H9 (cell line): ENCODE measurements around the gene GNAT3. TPM values are rescaled to one million over a fixed set of nuclear protein-coding genes. Genes with fewer than 3 reads are reported as not detected.

Experiments
- DNase-seq: peaks from one replicate; pipeline ENCODE4 v3.0.0-alpha.2; 2017
- H2AFZ ChIP-seq: one replicate; pipeline ENCODE4 v1.6.1; 2013; ENCODE audit warnings: mild to moderate bottlenecking, low read length, control low read depth, moderate library complexity
- H2AK5ac ChIP-seq: 2 replicates; pipeline ENCODE4 v1.6.1; 2013; ENCODE audit warnings: low read length, control low read depth, mixed read lengths; ENCODE audit not compliant: insufficient read length
- H2BK120ac ChIP-seq: one replicate; pipeline ENCODE4 v1.6.1; 2013; ENCODE audit warnings: low read depth, mild to moderate bottlenecking, low read length, control low read depth, inconsistent platforms; ENCODE audit not compliant: poor library complexity, severe bottlenecking
- H2BK12ac ChIP-seq: 2 replicates; pipeline ENCODE4 v1.6.1; 2013; ENCODE audit warnings: low read length, control low read depth, mixed read lengths, low read depth; ENCODE audit not compliant: insufficient read length
- H2BK15ac ChIP-seq: 2 replicates; pipeline ENCODE4 v1.6.1; 2013; ENCODE audit warnings: low read depth, low read length, control low read depth
- H2BK20ac ChIP-seq: one replicate; pipeline ENCODE4 v1.6.1; 2013; ENCODE audit warnings: low read depth, mild to moderate bottlenecking, low read length, control low read depth, inconsistent platforms; ENCODE audit not compliant: poor library complexity, severe bottlenecking
- H2BK5ac ChIP-seq: 2 replicates; pipeline ENCODE4 v1.6.1; 2013; ENCODE audit warnings: low read length, control low read depth, mixed read lengths; ENCODE audit not compliant: insufficient read length
- H3K14ac ChIP-seq: 2 replicates; pipeline ENCODE4 v1.6.1; 2013; ENCODE audit warnings: low read length, control low read depth; ENCODE audit not compliant: insufficient read depth
- H3K18ac ChIP-seq: 2 replicates; pipeline ENCODE4 v1.6.1; 2013; ENCODE audit warnings: low read depth, mild to moderate bottlenecking, mixed read lengths, low read length, control low read depth; ENCODE audit not compliant: insufficient read length
- H3K23ac ChIP-seq: 2 replicates; pipeline ENCODE4 v1.6.1; 2013; ENCODE audit warnings: low read length, control low read depth, mixed read lengths, low read depth; ENCODE audit not compliant: insufficient read length
- H3K23me2 ChIP-seq: 2 replicates; pipeline ENCODE4 v1.6.1; 2013; ENCODE audit warnings: low read depth, mild to moderate bottlenecking, mixed read lengths, low read length, control low read depth; ENCODE audit not compliant: insufficient read length, poor library complexity, severe bottlenecking
- H3K27ac ChIP-seq: 2 replicates; pipeline ENCODE4 v1.5.1; 2013; ENCODE audit warnings: low read length, control low read depth, mixed read lengths, low read depth; ENCODE audit not compliant: insufficient read length
- H3K27me3 ChIP-seq: 2 replicates; pipeline ENCODE4 v1.6.1; 2013; ENCODE audit warnings: low read length, control low read depth, inconsistent platforms; ENCODE audit not compliant: insufficient read depth
- H3K4ac ChIP-seq: 2 replicates; pipeline ENCODE4 v1.6.1; 2013; ENCODE audit warnings: low read depth, mild to moderate bottlenecking, control low read depth, inconsistent platforms, low read length, moderate library complexity
- H3K4me1 ChIP-seq: 2 replicates; pipeline ENCODE4 v1.6.1; 2013; ENCODE audit warnings: low read length, control low read depth, inconsistent platforms; ENCODE audit not compliant: insufficient read depth
- H3K4me2 ChIP-seq: 2 replicates; pipeline ENCODE4 v1.6.1; 2013; ENCODE audit warnings: low read length, control low read depth, mixed read lengths; ENCODE audit not compliant: insufficient read length, insufficient read depth
- H3K56ac ChIP-seq: 2 replicates; pipeline ENCODE4 v1.6.1; 2013; ENCODE audit warnings: low read depth, mild to moderate bottlenecking, mixed read lengths, low read length, control low read depth; ENCODE audit not compliant: insufficient read length
- H3K79me1 ChIP-seq: 2 replicates; pipeline ENCODE4 v1.6.1; 2013; ENCODE audit warnings: low read depth, mild to moderate bottlenecking, moderate library complexity, low read length, control low read depth, inconsistent platforms; ENCODE audit not compliant: insufficient read depth, poor library complexity, severe bottlenecking
- H3K79me2 ChIP-seq: 2 replicates; pipeline ENCODE4 v1.6.1; 2013; ENCODE audit warnings: low read length, control low read depth, inconsistent platforms; ENCODE audit not compliant: insufficient read depth
- H3K9ac ChIP-seq: 2 replicates; pipeline ENCODE4 v1.6.1; 2013; ENCODE audit warnings: low read length, control low read depth, mixed read lengths; ENCODE audit not compliant: insufficient read length; ENCODE audit errors: extremely low read depth
- H3K9me3 ChIP-seq: one replicate; pipeline ENCODE4 v1.6.1; 2013; ENCODE audit warnings: low read depth, low read length, inconsistent platforms; ENCODE audit not compliant: control insufficient read depth
- H3T11ph ChIP-seq: one replicate; pipeline ENCODE4 v1.6.1; 2013; ENCODE audit warnings: mild to moderate bottlenecking, low read length, control low read depth, inconsistent platforms
- H4K20me1 ChIP-seq: one replicate; pipeline ENCODE4 v1.6.1; 2013; ENCODE audit not compliant: control insufficient read depth, insufficient read length, insufficient read depth
- H4K5ac ChIP-seq: 2 replicates; pipeline ENCODE4 v1.6.1; 2013; ENCODE audit warnings: low read depth, mild to moderate bottlenecking, mixed read lengths, low read length, control low read depth; ENCODE audit not compliant: insufficient read length
- H4K8ac ChIP-seq: replicated peaks from 2 replicates; pipeline ENCODE4 v1.6.1; 2013; ENCODE audit warnings: low read length, control low read depth, mixed read lengths, low read depth; ENCODE audit not compliant: insufficient read length
- H4K91ac ChIP-seq: 2 replicates; pipeline ENCODE4 v1.6.1; 2013; ENCODE audit warnings: low read depth, mild to moderate bottlenecking, moderate library complexity, mixed read lengths, low read length, control low read depth; ENCODE audit not compliant: insufficient read length
- H3K27ac Mint-ChIP-seq, 3 experiments: 2 replicates in 2 of 3; 3 replicates in 1 of 3; pipeline ENCODE4 v1.8.0; 2020 to 2021; ENCODE audit warnings: mixed read lengths in 3 of 3, mild to moderate bottlenecking in 1 of 3, moderate library complexity in 1 of 3
- H3K27me3 Mint-ChIP-seq: 2 replicates; pipeline ENCODE4 v1.8.0; 2021; ENCODE audit warnings: low read depth, mild to moderate bottlenecking, moderate library complexity, mixed read lengths
- H3K36me3 Mint-ChIP-seq, 3 experiments: 2 replicates in 2 of 3; 3 replicates in 1 of 3; pipeline ENCODE4 v1.8.0; 2020 to 2021; ENCODE audit warnings: low read depth in 3 of 3, mixed read lengths in 3 of 3; ENCODE audit not compliant: insufficient read depth in 1 of 3
- H3K4me1 Mint-ChIP-seq, 2 experiments: 2 replicates each; pipeline ENCODE4 v1.8.0; 2020; ENCODE audit warnings: mixed read lengths in 2 of 2
- H3K4me3 Mint-ChIP-seq, 2 experiments: 2 replicates in 1 of 2; 3 replicates in 1 of 2; pipeline ENCODE4 v1.8.0; 2020 to 2021; ENCODE audit warnings: mild to moderate bottlenecking in 2 of 2, mixed read lengths in 2 of 2, moderate library complexity in 1 of 2
- H3K9me3 Mint-ChIP-seq, 2 experiments: 2 replicates in 1 of 2; 3 replicates in 1 of 2; pipeline ENCODE4 v1.8.0; 2020; ENCODE audit warnings: mild to moderate bottlenecking in 2 of 2, mixed read lengths in 2 of 2, moderate library complexity in 1 of 2
- CTCF ChIP-seq: fragments of 200-600 bp; sonication (generic); conservative IDR thresholded peaks from 3 replicates; pipeline ENCODE4 v1.8.0; 2021; ENCODE audit warnings: antibody characterized with exemption, mild to moderate bottlenecking
- WGBS: extraction: QIAGEN DNeasy Blood & Tissue Kit; methylation state at CpG from one replicate; pipeline ENCODE4 v1.1.7; 2013; ENCODE audit warnings: missing lambda C conversion rate, low lambda C conversion rate, mixed read lengths; ENCODE audit not compliant: insufficient read length; ENCODE audit errors: extremely low coverage; 5-methylcytosine and 5-hydroxymethylcytosine counted together
- total RNA-seq: library from RNA; stranded (reverse); gene quantifications from 2 replicates; pipeline ENCODE4 v1.2.1, GENCODE V29; 2021

GNAT3 gene
- total RNA-seq, 1 experiment from 2014 or later = not detected

GRCh38 chr7:80459776-80460510, 51.9 kb downstream of the GNAT3 start:
- H2BK120ac ChIP-seq = no peak overlapping the region
- no peak overlapping the region for H3K18ac ChIP-seq
- H4K91ac ChIP-seq = no peak overlapping the region
- H3K27ac Mint-ChIP-seq = peak overlapping the region in 1 of 3 experiments; percentile 67; a peak in 1 of 7 replicates
- no peak overlapping the region for H2BK20ac ChIP-seq
- no peaks in the 10 kb centered on the region for H3K4me1 ChIP-seq
- no peaks in the 10 kb centered on the region for H3K9me3 ChIP-seq
- H3K36me3 Mint-ChIP-seq = no peaks in the 10 kb centered on the region
- TF ChIP-seq CTCF = no peak
- H3K27me3 ChIP-seq = no peaks in the 10 kb centered on the region; the same call in 1 of the 2 replicates
- H3K4me2 ChIP-seq = no peak overlapping the region
- no peaks in the 10 kb centered on the region for H3K79me2 ChIP-seq
- H3K9me3 Mint-ChIP-seq = no peaks in the 10 kb centered on the region
- no peak overlapping the region for H2BK5ac ChIP-seq
- no peak overlapping the region for H2AFZ ChIP-seq
- H3K79me1 ChIP-seq = no peaks in the 10 kb centered on the region
- H3K9ac ChIP-seq = no peak overlapping the region
- H2AK5ac ChIP-seq = no peak overlapping the region
- no peaks in the 10 kb centered on the region for H3K23me2 ChIP-seq
- H4K8ac ChIP-seq = no peak overlapping the region
- H3K56ac ChIP-seq = no peak overlapping the region
- no peak for DNase-seq
- no peak overlapping the region for H3T11ph ChIP-seq
- no CpG with 5 or more reads among the region's 4 CpGs for WGBS
- no peaks in the 10 kb centered on the region for H3K4me1 Mint-ChIP-seq
- H3K27ac ChIP-seq = no peak overlapping the region
- no peaks in the 10 kb centered on the region for H4K20me1 ChIP-seq
- no peak overlapping the region for H2BK15ac ChIP-seq
- H3K27me3 Mint-ChIP-seq = no peaks in the 10 kb centered on the region
- no peak overlapping the region for H3K23ac ChIP-seq
- no peak overlapping the region for H3K4ac ChIP-seq
- no peak overlapping the region for H2BK12ac ChIP-seq
- H3K14ac ChIP-seq = no peak overlapping the region
- H4K5ac ChIP-seq = no peak overlapping the region
- H3K4me3 Mint-ChIP-seq = no peak overlapping the region
